Activated T-cell treated with anti-CD3 and anti-CD28 coated beads, Interleukin-2, amount 50 U/mL, for 4 hours (primary cell): Measurements from ENCODE around the gene SNIP1. TPM values are rescaled to one million over a fixed set of nuclear protein-coding genes. Genes with fewer than 3 reads are reported as not detected.
A peak's percentile ranks its signal among the peaks of the same experiment; 100 is the strongest.
"Not testable (repeated sequence)": the region's sequence is repeated elsewhere in the genome, so short reads cannot be mapped to it uniquely, and the experiment has no call there.

ENCODE experiments used
- ATAC-seq, 2 donors: fragments of 200-7000 bp; cut with Tn5 transposase; one replicate each; pipeline ENCODE4 v1.10.0; 2021
- DNase-seq: peaks from one replicate; pipeline ENCODE4 v3.0.0-alpha.2; 2020
- H3K27me3 Mint-ChIP-seq: one replicate; pipeline ENCODE4 v1.8.0; 2021; ENCODE audit warnings: low read depth, mixed read lengths
- H3K36me3 Mint-ChIP-seq: one replicate; pipeline ENCODE4 v1.8.0; 2022; ENCODE audit warnings: mixed read lengths; ENCODE audit not compliant: insufficient read depth
- H3K4me1 Mint-ChIP-seq: one replicate; pipeline ENCODE4 v1.8.0; 2021; ENCODE audit warnings: low read depth, mixed read lengths
- H3K4me3 Mint-ChIP-seq: one replicate; pipeline ENCODE4 v1.8.0; 2021; ENCODE audit warnings: mild to moderate bottlenecking, moderate library complexity, mixed read lengths
- H3K9me3 Mint-ChIP-seq: one replicate; pipeline ENCODE4 v1.8.0; 2021; ENCODE audit warnings: mixed read lengths
- total RNA-seq, 3 donors: library from RNA; stranded (reverse); gene quantifications; one replicate each; pipeline ENCODE4 v1.2.1, GENCODE V29; 2021

The SNIP1 gene
- total RNA-seq, 3 donors from 2014 or later = 29.3 to 35.0 (median 30.4) TPM

GRCh38 chr1:37567023-37567422, 12.9 kb upstream of the SNIP1 start:
- ATAC-seq (no peak), DNase-seq (no peak)
- peaks cover 9% of the 10 kb centered on the region for H3K4me1 Mint-ChIP-seq
- no peak overlapping the region for H3K4me3 Mint-ChIP-seq
- H3K27me3 Mint-ChIP-seq = no peaks in the 10 kb centered on the region
- H3K36me3 Mint-ChIP-seq = peaks cover 54% of the 10 kb centered on the region
- no peaks in the 10 kb centered on the region for H3K9me3 Mint-ChIP-seq

GRCh38 chr1:37564892-37565291, 10.8 kb upstream of the SNIP1 start:
- Mint-ChIP-seq H3K4me3 (no peak overlapping the region), H3K27me3 (no peaks in the 10 kb centered on the region), H3K9me3 (no peaks in the 10 kb centered on the region), H3K36me3 (peaks cover 44% of the 10 kb centered on the region), H3K4me1 (no peaks in the 10 kb centered on the region)
- no peak for ATAC-seq
- no peak for DNase-seq

GRCh38 chr1:37562984-37563383, 8.9 kb upstream of the SNIP1 start:
- Mint-ChIP-seq H3K27me3 (no peaks in the 10 kb centered on the region), H3K4me3 (no peak overlapping the region), H3K4me1 (no peaks in the 10 kb centered on the region), H3K9me3 (no peaks in the 10 kb centered on the region), H3K36me3 (peaks cover 27% of the 10 kb centered on the region)
- no peak for DNase-seq
- no peak for ATAC-seq

GRCh38 chr1:37561133-37562132, 7.3 kb upstream of the SNIP1 start:
- peak; percentile 43 to 63 for ATAC-seq
- no peaks in the 10 kb centered on the region for H3K9me3 Mint-ChIP-seq
- peaks cover 3% of the 10 kb centered on the region for H3K27me3 Mint-ChIP-seq
- peaks cover 14% of the 10 kb centered on the region for H3K36me3 Mint-ChIP-seq
- no peak for DNase-seq
- no peak overlapping the region for H3K4me3 Mint-ChIP-seq
- H3K4me1 Mint-ChIP-seq = no peaks in the 10 kb centered on the region

- no peaks in the 10 kb centered on the region for H3K4me1 Mint-ChIP-seq
- DNase-seq = no peak
Observed at GRCh38 chr1:37560401-37561132, 6.5 kb upstream of the SNIP1 start.

GRCh38 chr1:37559957-37560379, 5.9 kb upstream of the SNIP1 start:
- H3K36me3 Mint-ChIP-seq, DNase-seq, H3K9me3 Mint-ChIP-seq, H3K27me3 Mint-ChIP-seq, H3K4me3 Mint-ChIP-seq, H3K4me1 Mint-ChIP-seq, ATAC-seq: not testable (repeated sequence)

More at GRCh38 chr1:37560401-37561132, 6.5 kb upstream of the SNIP1 start:
- Mint-ChIP-seq H3K27me3 (peaks cover 3% of the 10 kb centered on the region), H3K4me3 (no peak overlapping the region), H3K36me3 (peaks cover 9% of the 10 kb centered on the region), H3K9me3 (no peaks in the 10 kb centered on the region)
- no peak for ATAC-seq

- peaks cover 3% of the 10 kb centered on the region for H3K27me3 Mint-ChIP-seq
- no peak overlapping the region for H3K4me3 Mint-ChIP-seq
- ATAC-seq (no peak), DNase-seq (no peak)
- H3K36me3 Mint-ChIP-seq = peaks cover 3% of the 10 kb centered on the region
- H3K4me1 Mint-ChIP-seq = peaks cover under 1% of the 10 kb centered on the region
- no peaks in the 10 kb centered on the region for H3K9me3 Mint-ChIP-seq
Observed at GRCh38 chr1:37559080-37559479, 5.0 kb upstream of the SNIP1 start.

- peaks cover 3% of the 10 kb centered on the region for H3K27me3 Mint-ChIP-seq
- no peaks in the 10 kb centered on the region for H3K9me3 Mint-ChIP-seq
- DNase-seq = no peak
- H3K36me3 Mint-ChIP-seq = peaks cover 3% of the 10 kb centered on the region
- H3K4me3 Mint-ChIP-seq = no peak overlapping the region
- ATAC-seq = no peak
- peaks cover 4% of the 10 kb centered on the region for H3K4me1 Mint-ChIP-seq
Observed at GRCh38 chr1:37558411-37558810, 4.3 kb upstream of the SNIP1 start.

- Mint-ChIP-seq H3K4me3 (no peak overlapping the region), H3K4me1 (peaks cover 14% of the 10 kb centered on the region), H3K36me3 (peaks cover 8% of the 10 kb centered on the region), H3K9me3 (no peaks in the 10 kb centered on the region), H3K27me3 (peaks cover 3% of the 10 kb centered on the region)
- DNase-seq = no peak
- no peak for ATAC-seq
Observed at GRCh38 chr1:37557402-37557801, 3.3 kb upstream of the SNIP1 start.

GRCh38 chr1:37556712-37557196, 2.7 kb upstream of the SNIP1 start, which contains the start of gene DNALI1:
Gene DNALI1 (plus strand): TSS chr1:37556940. CDS start chr1:37556995, 55 bp downstream.
- peaks cover 20% of the 10 kb centered on the region for H3K4me1 Mint-ChIP-seq
- ATAC-seq (no peak), DNase-seq (no peak)
- no peaks in the 10 kb centered on the region for H3K9me3 Mint-ChIP-seq
- H3K4me3 Mint-ChIP-seq = no peak within 1 kb of the TSS
- H3K36me3 Mint-ChIP-seq = peaks cover 11% of the 10 kb centered on the region
- H3K27me3 Mint-ChIP-seq = peaks cover 3% of the 10 kb centered on the region

- Mint-ChIP-seq H3K4me3 (peak overlapping the region; percentile 96), H3K27me3 (peaks cover 3% of the 10 kb centered on the region), H3K9me3 (no peaks in the 10 kb centered on the region), H3K4me1 (peaks cover 42% of the 10 kb centered on the region), H3K36me3 (peaks cover 27% of the 10 kb centered on the region)
- no peak for DNase-seq
- peak; percentile 45 to 52 for ATAC-seq
Observed at GRCh38 chr1:37553598-37553926, 531 bp downstream of the SNIP1 start.

GRCh38 chr1:37549341-37549740, 4.8 kb downstream of the SNIP1 start:
- DNase-seq (no peak), ATAC-seq (no peak)
- Mint-ChIP-seq H3K4me3 (no peak overlapping the region), H3K27me3 (no peaks in the 10 kb centered on the region), H3K36me3 (peaks cover 44% of the 10 kb centered on the region), H3K9me3 (no peaks in the 10 kb centered on the region), H3K4me1 (peaks cover 45% of the 10 kb centered on the region)

- Mint-ChIP-seq H3K9me3 (no peaks in the 10 kb centered on the region), H3K27me3 (no peaks in the 10 kb centered on the region), H3K4me3 (no peak overlapping the region), H3K36me3 (peaks cover 35% of the 10 kb centered on the region), H3K4me1 (peaks cover 13% of the 10 kb centered on the region)
- DNase-seq (no peak), ATAC-seq (no peak)
Observed at GRCh38 chr1:37545019-37545418, 9.1 kb downstream of the SNIP1 start.

GRCh38 chr1:37544530-37544929, 9.6 kb downstream of the SNIP1 start:
- Mint-ChIP-seq H3K4me3 (no peak overlapping the region), H3K27me3 (no peaks in the 10 kb centered on the region)

More at GRCh38 chr1:37544530-37544929, 9.6 kb downstream of the SNIP1 start:
- ATAC-seq (no peak), DNase-seq (no peak)
- H3K4me1 Mint-ChIP-seq = peaks cover 8% of the 10 kb centered on the region
- peaks cover 31% of the 10 kb centered on the region for H3K36me3 Mint-ChIP-seq
- H3K9me3 Mint-ChIP-seq = no peaks in the 10 kb centered on the region
